Measurements from ENCODE around the gene EEF2KMT. TPM values are rescaled to one million over a fixed set of nuclear protein-coding genes. Genes with fewer than 3 reads are reported as not detected.
"Not testable (repeated sequence)": the region's sequence is repeated elsewhere in the genome, so short reads cannot be mapped to it uniquely, and the experiment has no call there.

EEF2KMT gene
- total and polyA plus RNA-seq, 2 of the 13 experiments (the other 11 are each of a cell fraction or from before 2014, with no cell fraction given), result 10.7 to 26.9 TPM

- not testable (repeated sequence) for TF ChIP-seq ZBTB40, NR2F6 (IDR thresholded peaks at IDR 0.05)
- TF ChIP-seq ZBTB40 (CRISPR knock-in tag; IDR thresholded peaks at IDR 0.05) (peak; percentile 75; the same call in 1 of the 2 replicates), NR2F2 (IDR thresholded peaks at IDR 0.05; ENCODE audit: borderline replicate concordance, low read depth) (peak; percentile 31; the same call in 1 of the 2 replicates), ZNF563 (CRISPR knock-in tag; IDR thresholded peaks at IDR 0.05) (peak; percentile 97), NR2F6 (CRISPR knock-in tag; IDR thresholded peaks at IDR 0.05) (0 out of 2 replicates have a peak, but pooled peaks have one; percentile 7), CCDC6 (CRISPR knock-in tag; IDR thresholded peaks at IDR 0.05) (peak; percentile 80; the same call in 1 of the 2 replicates), MXI1 (IDR thresholded peaks at IDR 0.05; ENCODE audit: borderline replicate concordance, low read depth, low read length) (peak; percentile 89; the same call in 2 of the 3 replicates), THAP9 (CRISPR knock-in tag; IDR thresholded peaks at IDR 0.05; ENCODE audit: borderline replicate concordance) (peak; percentile 67; the same call in 1 of the 2 replicates), ZNF543 (CRISPR knock-in tag; IDR thresholded peaks at IDR 0.05) (peak; percentile 97; the same call in 1 of the 2 replicates)
- TF ChIP-seq, protein P1, sequence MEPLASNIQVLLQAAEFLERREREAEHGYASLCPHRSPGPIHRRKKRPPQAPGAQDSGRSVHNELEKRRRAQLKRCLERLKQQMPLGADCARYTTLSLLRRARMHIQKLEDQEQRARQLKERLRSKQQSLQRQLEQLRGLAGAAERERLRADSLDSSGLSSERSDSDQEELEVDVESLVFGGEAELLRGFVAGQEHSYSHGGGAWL (CRISPR knock-in tag; IDR thresholded peaks at IDR 0.05), result peak; percentile 98; the same call in 1 of the 2 replicates
- TF ChIP-seq, protein P2, sequence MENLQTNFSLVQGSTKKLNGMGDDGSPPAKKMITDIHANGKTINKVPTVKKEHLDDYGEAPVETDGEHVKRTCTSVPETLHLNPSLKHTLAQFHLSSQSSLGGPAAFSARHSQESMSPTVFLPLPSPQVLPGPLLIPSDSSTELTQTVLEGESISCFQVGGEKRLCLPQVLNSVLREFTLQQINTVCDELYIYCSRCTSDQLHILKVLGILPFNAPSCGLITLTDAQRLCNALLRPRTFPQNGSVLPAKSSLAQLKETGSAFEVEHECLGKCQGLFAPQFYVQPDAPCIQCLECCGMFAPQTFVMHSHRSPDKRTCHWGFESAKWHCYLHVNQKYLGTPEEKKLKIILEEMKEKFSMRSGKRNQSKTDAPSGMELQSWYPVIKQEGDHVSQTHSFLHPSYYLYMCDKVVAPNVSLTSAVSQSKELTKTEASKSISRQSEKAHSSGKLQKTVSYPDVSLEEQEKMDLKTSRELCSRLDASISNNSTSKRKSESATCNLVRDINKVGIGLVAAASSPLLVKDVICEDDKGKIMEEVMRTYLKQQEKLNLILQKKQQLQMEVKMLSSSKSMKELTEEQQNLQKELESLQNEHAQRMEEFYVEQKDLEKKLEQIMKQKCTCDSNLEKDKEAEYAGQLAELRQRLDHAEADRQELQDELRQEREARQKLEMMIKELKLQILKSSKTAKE (CRISPR knock-in tag; IDR thresholded peaks at IDR 0.05; ENCODE audit: borderline replicate concordance), result peak; percentile 82
- TF ChIP-seq, protein P3, sequence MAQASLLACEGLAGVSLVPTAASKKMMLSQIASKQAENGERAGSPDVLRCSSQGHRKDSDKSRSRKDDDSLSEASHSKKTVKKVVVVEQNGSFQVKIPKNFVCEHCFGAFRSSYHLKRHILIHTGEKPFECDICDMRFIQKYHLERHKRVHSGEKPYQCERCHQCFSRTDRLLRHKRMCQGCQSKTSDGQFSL (CRISPR knock-in tag; IDR thresholded peaks at IDR 0.05), result 0 out of 2 replicates have a peak, but pooled peaks have one; percentile 30
Observed at GRCh38 chr16:5097470-5098220, at the start of gene EEF2KMT (continued).
